H9 (cell line): ENCODE results near the gene LRP5. TPM values are rescaled to one million over a fixed set of nuclear protein-coding genes. Genes with fewer than 3 reads are reported as not detected.

Source experiments
- DNase-seq: peaks from one replicate; pipeline ENCODE4 v3.0.0-alpha.2; 2017
- H2AFZ ChIP-seq: one replicate; pipeline ENCODE4 v1.6.1; 2013; ENCODE audit warnings: mild to moderate bottlenecking, low read length, control low read depth, moderate library complexity
- H2AK5ac ChIP-seq: 2 replicates; pipeline ENCODE4 v1.6.1; 2013; ENCODE audit warnings: low read length, control low read depth, mixed read lengths; ENCODE audit not compliant: insufficient read length
- H2BK120ac ChIP-seq: one replicate; pipeline ENCODE4 v1.6.1; 2013; ENCODE audit warnings: low read depth, mild to moderate bottlenecking, low read length, control low read depth, inconsistent platforms; ENCODE audit not compliant: poor library complexity, severe bottlenecking
- H2BK12ac ChIP-seq: 2 replicates; pipeline ENCODE4 v1.6.1; 2013; ENCODE audit warnings: low read length, control low read depth, mixed read lengths, low read depth; ENCODE audit not compliant: insufficient read length
- H2BK15ac ChIP-seq: 2 replicates; pipeline ENCODE4 v1.6.1; 2013; ENCODE audit warnings: low read depth, low read length, control low read depth
- H2BK20ac ChIP-seq: one replicate; pipeline ENCODE4 v1.6.1; 2013; ENCODE audit warnings: low read depth, mild to moderate bottlenecking, low read length, control low read depth, inconsistent platforms; ENCODE audit not compliant: poor library complexity, severe bottlenecking
- H2BK5ac ChIP-seq: 2 replicates; pipeline ENCODE4 v1.6.1; 2013; ENCODE audit warnings: low read length, control low read depth, mixed read lengths; ENCODE audit not compliant: insufficient read length
- H3K14ac ChIP-seq: 2 replicates; pipeline ENCODE4 v1.6.1; 2013; ENCODE audit warnings: low read length, control low read depth; ENCODE audit not compliant: insufficient read depth
- H3K18ac ChIP-seq: 2 replicates; pipeline ENCODE4 v1.6.1; 2013; ENCODE audit warnings: low read depth, mild to moderate bottlenecking, mixed read lengths, low read length, control low read depth; ENCODE audit not compliant: insufficient read length
- H3K23ac ChIP-seq: 2 replicates; pipeline ENCODE4 v1.6.1; 2013; ENCODE audit warnings: low read length, control low read depth, mixed read lengths, low read depth; ENCODE audit not compliant: insufficient read length
- H3K23me2 ChIP-seq: 2 replicates; pipeline ENCODE4 v1.6.1; 2013; ENCODE audit warnings: low read depth, mild to moderate bottlenecking, mixed read lengths, low read length, control low read depth; ENCODE audit not compliant: insufficient read length, poor library complexity, severe bottlenecking
- H3K27ac ChIP-seq: 2 replicates; pipeline ENCODE4 v1.5.1; 2013; ENCODE audit warnings: low read length, control low read depth, mixed read lengths, low read depth; ENCODE audit not compliant: insufficient read length
- H3K27me3 ChIP-seq: 2 replicates; pipeline ENCODE4 v1.6.1; 2013; ENCODE audit warnings: low read length, control low read depth, inconsistent platforms; ENCODE audit not compliant: insufficient read depth
- H3K4ac ChIP-seq: 2 replicates; pipeline ENCODE4 v1.6.1; 2013; ENCODE audit warnings: low read depth, mild to moderate bottlenecking, control low read depth, inconsistent platforms, low read length, moderate library complexity
- H3K4me1 ChIP-seq: 2 replicates; pipeline ENCODE4 v1.6.1; 2013; ENCODE audit warnings: low read length, control low read depth, inconsistent platforms; ENCODE audit not compliant: insufficient read depth
- H3K4me2 ChIP-seq: 2 replicates; pipeline ENCODE4 v1.6.1; 2013; ENCODE audit warnings: low read length, control low read depth, mixed read lengths; ENCODE audit not compliant: insufficient read length, insufficient read depth
- H3K56ac ChIP-seq: 2 replicates; pipeline ENCODE4 v1.6.1; 2013; ENCODE audit warnings: low read depth, mild to moderate bottlenecking, mixed read lengths, low read length, control low read depth; ENCODE audit not compliant: insufficient read length
- H3K79me1 ChIP-seq: 2 replicates; pipeline ENCODE4 v1.6.1; 2013; ENCODE audit warnings: low read depth, mild to moderate bottlenecking, moderate library complexity, low read length, control low read depth, inconsistent platforms; ENCODE audit not compliant: insufficient read depth, poor library complexity, severe bottlenecking
- H3K79me2 ChIP-seq: 2 replicates; pipeline ENCODE4 v1.6.1; 2013; ENCODE audit warnings: low read length, control low read depth, inconsistent platforms; ENCODE audit not compliant: insufficient read depth
- H3K9ac ChIP-seq: 2 replicates; pipeline ENCODE4 v1.6.1; 2013; ENCODE audit warnings: low read length, control low read depth, mixed read lengths; ENCODE audit not compliant: insufficient read length; ENCODE audit errors: extremely low read depth
- H3K9me3 ChIP-seq: one replicate; pipeline ENCODE4 v1.6.1; 2013; ENCODE audit warnings: low read depth, low read length, inconsistent platforms; ENCODE audit not compliant: control insufficient read depth
- H3T11ph ChIP-seq: one replicate; pipeline ENCODE4 v1.6.1; 2013; ENCODE audit warnings: mild to moderate bottlenecking, low read length, control low read depth, inconsistent platforms
- H4K20me1 ChIP-seq: one replicate; pipeline ENCODE4 v1.6.1; 2013; ENCODE audit not compliant: control insufficient read depth, insufficient read length, insufficient read depth
- H4K5ac ChIP-seq: 2 replicates; pipeline ENCODE4 v1.6.1; 2013; ENCODE audit warnings: low read depth, mild to moderate bottlenecking, mixed read lengths, low read length, control low read depth; ENCODE audit not compliant: insufficient read length
- H4K8ac ChIP-seq: replicated peaks from 2 replicates; pipeline ENCODE4 v1.6.1; 2013; ENCODE audit warnings: low read length, control low read depth, mixed read lengths, low read depth; ENCODE audit not compliant: insufficient read length
- H4K91ac ChIP-seq: 2 replicates; pipeline ENCODE4 v1.6.1; 2013; ENCODE audit warnings: low read depth, mild to moderate bottlenecking, moderate library complexity, mixed read lengths, low read length, control low read depth; ENCODE audit not compliant: insufficient read length
- H3K27ac Mint-ChIP-seq, 3 experiments: 2 replicates in 2 of 3; 3 replicates in 1 of 3; pipeline ENCODE4 v1.8.0; 2020 to 2021; ENCODE audit warnings: mixed read lengths in 3 of 3, mild to moderate bottlenecking in 1 of 3, moderate library complexity in 1 of 3
- H3K27me3 Mint-ChIP-seq: 2 replicates; pipeline ENCODE4 v1.8.0; 2021; ENCODE audit warnings: low read depth, mild to moderate bottlenecking, moderate library complexity, mixed read lengths
- H3K36me3 Mint-ChIP-seq, 3 experiments: 2 replicates in 2 of 3; 3 replicates in 1 of 3; pipeline ENCODE4 v1.8.0; 2020 to 2021; ENCODE audit warnings: low read depth in 3 of 3, mixed read lengths in 3 of 3; ENCODE audit not compliant: insufficient read depth in 1 of 3
- H3K4me1 Mint-ChIP-seq, 2 experiments: 2 replicates each; pipeline ENCODE4 v1.8.0; 2020; ENCODE audit warnings: mixed read lengths in 2 of 2
- H3K4me3 Mint-ChIP-seq, 2 experiments: 2 replicates in 1 of 2; 3 replicates in 1 of 2; pipeline ENCODE4 v1.8.0; 2020 to 2021; ENCODE audit warnings: mild to moderate bottlenecking in 2 of 2, mixed read lengths in 2 of 2, moderate library complexity in 1 of 2
- H3K9me3 Mint-ChIP-seq, 2 experiments: 2 replicates in 1 of 2; 3 replicates in 1 of 2; pipeline ENCODE4 v1.8.0; 2020; ENCODE audit warnings: mild to moderate bottlenecking in 2 of 2, mixed read lengths in 2 of 2, moderate library complexity in 1 of 2
- WGBS: extraction: QIAGEN DNeasy Blood & Tissue Kit; methylation state at CpG from one replicate; pipeline ENCODE4 v1.1.7; 2013; ENCODE audit warnings: missing lambda C conversion rate, low lambda C conversion rate, mixed read lengths; ENCODE audit not compliant: insufficient read length; ENCODE audit errors: extremely low coverage; 5-methylcytosine and 5-hydroxymethylcytosine counted together
- total RNA-seq: library from RNA; stranded (reverse); gene quantifications from 2 replicates; pipeline ENCODE4 v1.2.1, GENCODE V29; 2021
- TF ChIP-seq, protein P1 (sequence below): fragments of 200-600 bp; sonication (generic); conservative IDR thresholded peaks from 3 replicates; pipeline ENCODE4 v1.8.0; 2021; ENCODE audit warnings: antibody characterized with exemption, mild to moderate bottlenecking

The LRP5 gene
- total RNA-seq, 1 experiment from 2014 or later, result 38.4 TPM

DNA sequence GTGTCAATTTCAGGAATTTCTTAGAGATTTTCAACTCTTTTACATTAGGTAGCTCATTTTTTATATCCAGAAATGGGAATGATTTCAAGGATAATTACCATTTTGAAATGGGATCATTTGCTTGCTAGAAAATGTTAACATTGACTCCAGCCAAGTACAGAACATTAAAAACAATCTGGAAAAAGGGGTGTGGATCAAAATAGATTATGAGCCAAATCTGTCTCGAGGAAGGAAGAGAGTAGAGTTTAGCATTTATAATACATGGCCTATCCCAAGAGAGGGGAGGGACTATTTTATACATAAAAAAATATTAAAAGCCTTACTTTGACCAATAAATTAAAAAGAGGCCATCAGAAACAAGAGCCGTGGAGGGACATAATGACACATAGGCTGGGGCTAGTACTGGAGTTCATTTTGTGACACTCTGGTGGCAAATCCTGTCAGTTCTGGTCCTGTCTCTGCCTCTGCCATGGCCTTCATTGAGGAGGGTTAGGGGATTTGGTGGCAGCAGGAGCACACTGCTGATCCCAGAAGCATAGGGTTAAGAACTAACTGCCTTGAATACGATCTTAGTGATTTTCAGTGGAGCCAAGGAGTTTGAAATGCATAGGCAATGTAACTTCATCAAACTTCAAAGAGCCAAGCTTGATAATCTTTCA lies 168.6 kb downstream of the LRP5 start:
- peak overlapping the region in 1 of 3 experiments; percentile 20; a peak in 3 of 7 replicates for H3K27ac Mint-ChIP-seq
- peaks cover 8 to 20% of the 10 kb centered on the region in 2 experiments for H3K4me1 Mint-ChIP-seq
- WGBS, result no CpG with 5 or more reads among the region's 3 CpGs
- Histone ChIP-seq H3K79me1 (peaks cover 6% of the 10 kb centered on the region), H4K20me1 (no peaks in the 10 kb centered on the region), H3K18ac (no peak overlapping the region), H3K56ac (no peak overlapping the region), H3K4me1 (no peaks in the 10 kb centered on the region), H3K9me3 (no peaks in the 10 kb centered on the region), H3K14ac (no peak overlapping the region; the same call in 1 of the 2 replicates), H2AFZ (no peak overlapping the region), H4K5ac (no peak overlapping the region), H3K27ac (no peak overlapping the region), H2BK5ac (no peak overlapping the region), H3K27me3 (no peaks in the 10 kb centered on the region), H3K23ac (no peak overlapping the region), H3K9ac (no peak overlapping the region), H4K91ac (no peak overlapping the region), H3K79me2 (peaks cover 64% of the 10 kb centered on the region), H2BK12ac (no peak overlapping the region), H2AK5ac (no peak overlapping the region), H3T11ph (no peak overlapping the region), H2BK20ac (no peak overlapping the region), H2BK120ac (no peak overlapping the region), H3K23me2 (no peaks in the 10 kb centered on the region), H3K4me2 (no peak overlapping the region), H4K8ac (no peak overlapping the region), H2BK15ac (no peak overlapping the region), H3K4ac (no peak overlapping the region)
- TF ChIP-seq, protein P1, sequence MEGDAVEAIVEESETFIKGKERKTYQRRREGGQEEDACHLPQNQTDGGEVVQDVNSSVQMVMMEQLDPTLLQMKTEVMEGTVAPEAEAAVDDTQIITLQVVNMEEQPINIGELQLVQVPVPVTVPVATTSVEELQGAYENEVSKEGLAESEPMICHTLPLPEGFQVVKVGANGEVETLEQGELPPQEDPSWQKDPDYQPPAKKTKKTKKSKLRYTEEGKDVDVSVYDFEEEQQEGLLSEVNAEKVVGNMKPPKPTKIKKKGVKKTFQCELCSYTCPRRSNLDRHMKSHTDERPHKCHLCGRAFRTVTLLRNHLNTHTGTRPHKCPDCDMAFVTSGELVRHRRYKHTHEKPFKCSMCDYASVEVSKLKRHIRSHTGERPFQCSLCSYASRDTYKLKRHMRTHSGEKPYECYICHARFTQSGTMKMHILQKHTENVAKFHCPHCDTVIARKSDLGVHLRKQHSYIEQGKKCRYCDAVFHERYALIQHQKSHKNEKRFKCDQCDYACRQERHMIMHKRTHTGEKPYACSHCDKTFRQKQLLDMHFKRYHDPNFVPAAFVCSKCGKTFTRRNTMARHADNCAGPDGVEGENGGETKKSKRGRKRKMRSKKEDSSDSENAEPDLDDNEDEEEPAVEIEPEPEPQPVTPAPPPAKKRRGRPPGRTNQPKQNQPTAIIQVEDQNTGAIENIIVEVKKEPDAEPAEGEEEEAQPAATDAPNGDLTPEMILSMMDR, result no peak
- H3K27me3 Mint-ChIP-seq, result no peaks in the 10 kb centered on the region
- DNase-seq, result no peak
- no peak overlapping the region for H3K4me3 Mint-ChIP-seq
- H3K9me3 Mint-ChIP-seq, result peaks cover 4 to 14% of the 10 kb centered on the region in 2 experiments; a peak in 4 of 5 replicates
- peaks cover 27 to 41% (median 40%) of the 10 kb centered on the region in 3 experiments for H3K36me3 Mint-ChIP-seq
